Measurements from ENCODE around the gene SIRT1. TPM values are rescaled to one million over a fixed set of nuclear protein-coding genes. Genes with fewer than 3 reads are reported as not detected.

The SIRT1 gene
- polyA plus RNA-seq, 3 donors = 4.4 to 8.4 (median 8.3) TPM

GRCh38 chr10:67843284-67843683 lies 41.2 kb upstream of the SIRT1 start:
- Histone ChIP-seq H3K27me3 (ENCODE audit: control insufficient read depth in 2 of 2, insufficient read depth in 2 of 2, low read length in 2 of 2) (no peaks in the 10 kb centered on the region), H3K4me1 (ENCODE audit: control insufficient read depth in 1 of 2, insufficient read depth in 2 of 2, low read length in 2 of 2) (no peaks in the 10 kb centered on the region), H4K20me1 (ENCODE audit: insufficient read depth, low read length) (no peaks in the 10 kb centered on the region), H3K36me3 (replicated peaks in 1 of 2; ENCODE audit: control insufficient read depth in 1 of 2, insufficient read depth in 2 of 2, low read length in 2 of 2) (no peaks in the 10 kb centered on the region), H3K9me3 (replicated peaks in 1 of 2; ENCODE audit: control insufficient read depth in 1 of 2, insufficient read depth in 1 of 2, low read length in 2 of 2) (no peaks in the 10 kb centered on the region), H3K27ac (ENCODE audit: low read depth in 1 of 2, low read length in 2 of 2) (no peak overlapping the region), H2AFZ (ENCODE audit: insufficient read depth, low read depth, low read length, poor library complexity, severe bottlenecking) (no peak overlapping the region), H3K4me3 (replicated peaks in 1 of 3; ENCODE audit: low read depth in 2 of 3, low read length in 3 of 3) (no peak overlapping the region), H3K4me2 (replicated peaks; ENCODE audit: extremely low read depth, low read length, poor library complexity, severe bottlenecking) (no peak overlapping the region), H3K9ac (ENCODE audit: insufficient read depth, low read length, poor library complexity, severe bottlenecking) (no peak overlapping the region), H3K79me2 (ENCODE audit: insufficient read depth, low read length) (no peaks in the 10 kb centered on the region)
- no peak for TF ChIP-seq CTCF (IDR thresholded peaks at IDR 0.05)
- no peak overlapping the region for H3K4me3 Mint-ChIP-seq
- no peaks in the 10 kb centered on the region for H3K36me3 Mint-ChIP-seq
- no peaks in the 10 kb centered on the region for H3K4me1 Mint-ChIP-seq
- intact Hi-C loops (cut with micrococcal nuclease) = loop anchor here in 1 of 2 donors (10.0 kb wide), 1 partner anchor 492 kb away; the partner anchor contains the start of genes HNRNPH3 and PBLD
- H3K27ac Mint-ChIP-seq = no peak overlapping the region
- peaks cover 3 to 9% (median 6%) of the 10 kb centered on the region in 7 donors for H3K9me3 Mint-ChIP-seq
- DNase-seq = no peak
- H3K27me3 Mint-ChIP-seq (ENCODE audit: low read depth in 3 of 3) = peaks cover 0 to 3% (median 0%) of the 10 kb centered on the region in 3 donors
- WGBS (ENCODE audit: insufficient coverage) = no CpG with 5 or more reads among the region's 2 CpGs

- Mint-ChIP-seq H3K27me3 (ENCODE audit: low read depth in 3 of 3) (peaks cover 0 to 4% (median 2%) of the 10 kb centered on the region in 3 donors), H3K9me3 (no peaks in the 10 kb centered on the region), H3K27ac (peak overlapping the region; percentile 93 to 99 (median 98)), H3K4me1 (peaks cover 8% of the 10 kb centered on the region), H3K4me3 (peak overlapping the region; percentile 93 to 99), H3K36me3 (no peaks in the 10 kb centered on the region)
- peak overlapping the region; percentile 69 to 96 (median 72) for H3K4me3 ChIP-seq (replicated peaks in 1 of 3; ENCODE audit: low read depth in 2 of 3, low read length in 3 of 3)
- no peak for TF ChIP-seq CTCF (IDR thresholded peaks at IDR 0.05)
- peak overlapping the region; percentile 71 to 93 for H3K27ac ChIP-seq (ENCODE audit: low read depth in 1 of 2, low read length in 2 of 2)
- peak; percentile 88 to 89 (median 89) for DNase-seq
- H4K20me1 ChIP-seq (ENCODE audit: insufficient read depth, low read length) = no peaks in the 10 kb centered on the region
- H3K9ac ChIP-seq (ENCODE audit: insufficient read depth, low read length, poor library complexity, severe bottlenecking) = peak overlapping the region; percentile 88
- WGBS (ENCODE audit: insufficient coverage) = 0% methylated on average over 25 of the region's 36 CpGs
- peak overlapping the region; percentile 90 for H3K4me2 ChIP-seq (replicated peaks; ENCODE audit: extremely low read depth, low read length, poor library complexity, severe bottlenecking)
- H3K9me3 ChIP-seq (replicated peaks in 1 of 2; ENCODE audit: control insufficient read depth in 1 of 2, insufficient read depth in 1 of 2, low read length in 2 of 2) = no peaks in the 10 kb centered on the region
- H3K4me1 ChIP-seq (ENCODE audit: control insufficient read depth in 1 of 2, insufficient read depth in 2 of 2, low read length in 2 of 2) = peaks cover 0 to 3% of the 10 kb centered on the region in 2 donors
- intact Hi-C loops (cut with micrococcal nuclease) = loop anchor here (2.0 to 10.0 kb wide), 4 partner anchors 35 to 485 kb away; partner anchors contain the start of genes HERC4 (in 1 of the 2), HNRNPH3 (in 1 of the 2), PBLD (in 1 of the 2) and SIRT1 (in 1 of the 2)
- no peaks in the 10 kb centered on the region for H3K36me3 ChIP-seq (replicated peaks in 1 of 2; ENCODE audit: control insufficient read depth in 1 of 2, insufficient read depth in 2 of 2, low read length in 2 of 2)
- H2AFZ ChIP-seq (ENCODE audit: insufficient read depth, low read depth, low read length, poor library complexity, severe bottlenecking) = peak overlapping the region; percentile 97
- no peaks in the 10 kb centered on the region for H3K27me3 ChIP-seq (ENCODE audit: control insufficient read depth in 2 of 2, insufficient read depth in 2 of 2, low read length in 2 of 2)
- no peaks in the 10 kb centered on the region for H3K79me2 ChIP-seq (ENCODE audit: insufficient read depth, low read length)
These were observed 35.0 kb upstream of the SIRT1 start for GRCh38 chr10:67849331-67850011.

Data from CD14-positive monocyte (primary cell).